GM10248 (cell line): ENCODE measurements around the gene ZCCHC17.

ENCODE experiments used
- CTCF ChIA-PET: fragments of 300-600 bp; sonication (Branson Sonifier 250); formaldehyde crosslinking; extraction: SDS; loops from one replicate; lab custom pipeline; 2021; ENCODE audit warnings: antibody characterized with exemption; lab: Yijun Ruan, JAX
- POLR2A ChIA-PET: fragments of 350-650 bp; sonication (Branson Sonifier 250); formaldehyde crosslinking; extraction: SDS; loops from one replicate; lab custom pipeline; 2020; ENCODE audit warnings: antibody characterized with exemption; lab: Yijun Ruan, JAX
- DNase-seq: peaks from one replicate; pipeline ENCODE4 v3.0.0; 2012; ENCODE audit errors: extremely low spot score
- TF ChIP-seq, protein P1 (sequence below): IDR thresholded peaks from 2 replicates; pipeline ENCODE4 v1.5.1; 2012; ENCODE audit warnings: mild to moderate bottlenecking, low read depth; ENCODE audit errors: extremely low read depth, missing control alignments, control extremely low read depth

The ZCCHC17 gene

GRCh38 chr1:31345635-31346034 is 48.8 kb downstream of the ZCCHC17 start:
- TF ChIP-seq, protein P1, sequence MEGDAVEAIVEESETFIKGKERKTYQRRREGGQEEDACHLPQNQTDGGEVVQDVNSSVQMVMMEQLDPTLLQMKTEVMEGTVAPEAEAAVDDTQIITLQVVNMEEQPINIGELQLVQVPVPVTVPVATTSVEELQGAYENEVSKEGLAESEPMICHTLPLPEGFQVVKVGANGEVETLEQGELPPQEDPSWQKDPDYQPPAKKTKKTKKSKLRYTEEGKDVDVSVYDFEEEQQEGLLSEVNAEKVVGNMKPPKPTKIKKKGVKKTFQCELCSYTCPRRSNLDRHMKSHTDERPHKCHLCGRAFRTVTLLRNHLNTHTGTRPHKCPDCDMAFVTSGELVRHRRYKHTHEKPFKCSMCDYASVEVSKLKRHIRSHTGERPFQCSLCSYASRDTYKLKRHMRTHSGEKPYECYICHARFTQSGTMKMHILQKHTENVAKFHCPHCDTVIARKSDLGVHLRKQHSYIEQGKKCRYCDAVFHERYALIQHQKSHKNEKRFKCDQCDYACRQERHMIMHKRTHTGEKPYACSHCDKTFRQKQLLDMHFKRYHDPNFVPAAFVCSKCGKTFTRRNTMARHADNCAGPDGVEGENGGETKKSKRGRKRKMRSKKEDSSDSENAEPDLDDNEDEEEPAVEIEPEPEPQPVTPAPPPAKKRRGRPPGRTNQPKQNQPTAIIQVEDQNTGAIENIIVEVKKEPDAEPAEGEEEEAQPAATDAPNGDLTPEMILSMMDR = no peak
- POLR2A ChIA-PET = no interaction called here
- DNase-seq = no peak
- CTCF ChIA-PET = no interaction called here

DNA sequence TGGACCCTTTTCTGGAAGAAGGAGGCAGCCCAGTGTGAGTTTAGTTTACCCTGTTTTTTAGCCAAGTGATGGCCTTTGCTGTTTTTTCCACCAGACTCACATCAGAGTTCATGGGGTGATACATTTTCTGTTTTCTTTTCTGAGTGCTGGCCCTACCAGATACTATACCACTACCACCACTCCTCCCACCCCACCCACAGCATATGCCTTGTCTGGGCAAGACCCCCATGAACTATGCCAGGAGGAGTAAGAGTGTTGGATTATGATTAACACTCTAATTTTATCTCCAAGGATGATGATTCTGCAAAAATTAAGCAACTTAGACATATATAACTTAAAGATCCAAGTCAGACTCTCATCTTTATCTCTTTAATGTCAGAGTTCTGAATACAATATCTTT is 50.0 kb downstream of the ZCCHC17 start:
- ChIA-PET POLR2A (no interaction called here), CTCF (interaction anchor here (0.9 to 1.5 kb wide), 2 partner anchors 21 to 564 kb away, joined by 4 read pairs; no protein-coding TSS in a partner anchor)

GRCh38 chr1:31348449-31348848 is 51.6 kb downstream of the ZCCHC17 start:
- CTCF ChIA-PET = interaction anchor here (1.2 to 3.3 kb wide), 4 partner anchors 9 to 566 kb away, joined by 3 to 12 read pairs (median 5); no protein-coding TSS in a partner anchor
- TF ChIP-seq, protein P1 = no peak
- DNase-seq = no peak
- POLR2A ChIA-PET = no interaction called here

More for the DNA sequence above, 50.0 kb downstream of the ZCCHC17 start:
- TF ChIP-seq, protein P1 = no peak
- no peak for DNase-seq

GRCh38 chr1:31354283-31354682 is 57.5 kb downstream of the ZCCHC17 start:
- DNase-seq = no peak
- ChIA-PET POLR2A (no interaction called here), CTCF (interaction anchor here (1.0 kb wide), 1 partner anchor 40 kb away, joined by 3 read pairs; no protein-coding TSS in a partner anchor)
- TF ChIP-seq, protein P1 = no peak

DNA sequence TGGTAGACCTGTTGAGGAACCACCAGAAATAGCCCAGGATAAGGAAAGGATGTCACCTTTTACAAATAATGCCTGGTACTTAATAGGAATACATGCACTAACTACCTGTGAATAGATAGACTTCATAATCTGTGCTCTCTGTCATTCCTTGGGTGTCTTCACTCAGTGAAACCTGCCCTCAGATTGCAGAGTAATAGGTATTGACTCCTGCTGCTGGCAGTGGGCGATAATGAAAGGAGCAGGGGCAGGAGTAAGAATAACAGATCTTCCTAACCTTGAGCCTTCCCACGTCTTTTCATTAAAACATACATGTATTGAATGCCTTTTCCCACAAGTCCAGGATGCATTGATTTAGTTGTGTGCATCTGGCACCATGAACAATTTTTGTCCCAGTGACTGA is 59.6 kb downstream of the ZCCHC17 start:
- DNase-seq = no peak
- CTCF ChIA-PET = no interaction called here
- POLR2A ChIA-PET = no interaction called here
- TF ChIP-seq, protein P1 = no peak

- DNase-seq = no peak
- ChIA-PET POLR2A (no interaction called here), CTCF (interaction anchor here (0.8 to 2.6 kb wide), 7 partner anchors 10 to 187 kb away, joined by 3 to 12 read pairs (median 4); no protein-coding TSS in a partner anchor)
- TF ChIP-seq, protein P1 = no peak
Measured at GRCh38 chr1:31361607-31362006, 64.8 kb downstream of the ZCCHC17 start.
